Sciatic nerve (tissue), 2 donors: Measurements from ENCODE around the gene SCUBE3. TPM values are rescaled to one million over a fixed set of nuclear protein-coding genes. Genes with fewer than 3 reads are reported as not detected.

Source experiments
- ATAC-seq: fragments of 200-7000 bp; cut with Tn5 transposase; one replicate; pipeline ENCODE4 v1.9.1; 2020; ENCODE audit warnings: mild to moderate bottlenecking, moderate library complexity
- DNase-seq: peaks from one replicate; pipeline ENCODE4 v3.0.0-alpha.2; 2020; ENCODE audit warnings: low spot score
- intact Hi-C: fragments of 100-400 bp; cut with DNase I; formaldehyde crosslinking; loops from one replicate; pipeline ENCODE4 v1.14.2; 2022
- total RNA-seq: library from RNA; stranded (reverse); fragmentation: NEBNext Ultra II Directional; extraction: Animal tissue kit (Norgen Biotek cat#: 25700); gene quantifications from one replicate; pipeline ENCODE4 v1.2.1, GENCODE V29; 2021
- donor health status: DM: no; HTN: no; CAD: no.
- donor health status: DM: no; HTN: no; CAD: no.

Gene SCUBE3
- total RNA-seq, 1 donor from 2014 or later = 2.9 TPM

DNA sequence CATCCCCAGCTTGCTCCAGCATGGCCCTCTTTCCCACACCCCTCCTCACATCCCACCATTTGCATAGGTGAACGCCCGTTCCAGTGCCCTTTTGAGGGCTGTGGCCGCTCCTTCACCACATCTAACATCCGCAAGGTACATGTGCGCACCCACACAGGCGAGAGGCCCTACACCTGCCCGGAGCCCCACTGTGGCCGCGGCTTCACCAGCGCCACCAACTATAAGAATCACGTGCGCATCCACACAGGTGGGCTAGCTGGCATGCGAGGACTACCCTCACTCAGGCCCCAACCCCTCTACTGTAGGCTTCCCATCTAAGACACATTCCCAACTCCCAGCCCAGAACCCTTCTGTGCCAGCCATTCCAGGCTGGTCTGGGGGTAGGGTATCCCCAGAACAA is 77.7 kb downstream of the SCUBE3 start:
- DNase-seq (no peak), ATAC-seq (no peak)
- intact Hi-C loops = no loop called here

DNA sequence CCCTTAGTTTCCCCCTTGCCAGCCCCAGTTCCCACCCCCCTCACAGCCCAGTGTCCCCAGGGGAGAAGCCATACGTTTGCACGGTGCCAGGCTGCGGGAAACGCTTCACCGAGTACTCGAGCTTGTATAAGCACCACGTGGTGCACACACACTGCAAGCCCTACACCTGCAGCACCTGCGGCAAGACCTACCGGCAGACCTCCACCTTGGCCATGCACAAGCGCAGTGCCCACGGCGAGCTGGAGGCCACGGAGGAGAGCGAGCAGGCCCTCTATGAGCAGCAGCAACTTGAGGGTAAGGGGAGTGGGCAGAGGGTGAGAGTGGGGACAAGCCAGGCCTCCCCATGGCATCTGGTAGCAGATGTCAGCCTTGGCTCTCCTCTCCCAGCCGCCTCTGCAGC is 78.7 kb downstream of the SCUBE3 start:
- intact Hi-C loops = no loop called here
- DNase-seq = no peak
- no peak for ATAC-seq

DNA sequence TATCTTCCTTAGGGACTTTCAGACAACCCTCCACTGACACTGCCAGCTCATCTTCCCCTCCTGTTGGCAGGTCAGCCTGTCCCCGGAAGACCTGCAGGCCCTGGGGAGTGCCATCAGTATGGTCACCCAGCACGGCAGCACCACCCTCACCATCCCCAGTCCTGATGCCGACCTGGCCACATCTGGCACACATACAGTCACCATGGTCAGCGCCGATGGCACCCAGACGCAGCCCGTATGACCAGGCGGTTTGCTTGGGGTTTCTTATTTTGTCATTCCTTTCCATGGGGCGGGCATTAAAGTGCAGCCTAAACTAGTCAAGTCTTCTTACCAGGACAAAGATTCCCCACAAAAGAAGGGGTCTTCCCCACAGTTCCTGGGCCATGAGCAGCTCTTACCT is 79.9 kb downstream of the SCUBE3 start:
- intact Hi-C loops = no loop called here
- DNase-seq (no peak), ATAC-seq (no peak)

DNA sequence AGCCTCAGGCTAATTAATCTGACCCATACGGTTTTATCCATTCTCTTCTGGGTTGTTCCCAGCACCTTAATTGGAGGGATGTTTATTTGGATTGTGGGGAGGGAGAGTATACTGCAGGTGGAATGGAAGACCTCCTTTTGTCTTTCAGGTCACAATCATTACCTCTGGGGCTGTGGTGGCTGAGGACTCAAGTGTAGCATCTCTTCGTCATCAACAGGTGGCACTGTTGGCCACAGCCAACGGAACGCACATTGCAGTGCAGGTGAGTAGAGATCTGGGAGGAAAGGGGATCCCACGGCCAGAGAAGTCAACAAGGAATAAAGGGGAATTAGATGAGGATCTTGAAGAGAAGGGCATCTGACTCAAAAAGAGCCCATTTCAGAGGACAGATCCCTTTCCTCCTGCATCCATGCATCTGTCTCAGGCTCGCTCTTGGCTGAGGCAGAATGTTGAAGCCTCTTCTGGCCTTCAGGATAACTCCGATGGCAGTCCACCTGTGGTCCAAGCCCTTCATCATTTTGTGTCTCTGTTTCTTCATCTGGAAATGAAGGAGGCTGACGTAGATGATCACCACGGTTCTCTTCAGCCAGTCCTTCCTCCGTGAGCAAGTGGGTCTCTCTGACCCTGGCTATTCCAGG is 80.7 kb downstream of the SCUBE3 start:
- no peak for ATAC-seq
- intact Hi-C loops = no loop called here
- DNase-seq = no peak

DNA sequence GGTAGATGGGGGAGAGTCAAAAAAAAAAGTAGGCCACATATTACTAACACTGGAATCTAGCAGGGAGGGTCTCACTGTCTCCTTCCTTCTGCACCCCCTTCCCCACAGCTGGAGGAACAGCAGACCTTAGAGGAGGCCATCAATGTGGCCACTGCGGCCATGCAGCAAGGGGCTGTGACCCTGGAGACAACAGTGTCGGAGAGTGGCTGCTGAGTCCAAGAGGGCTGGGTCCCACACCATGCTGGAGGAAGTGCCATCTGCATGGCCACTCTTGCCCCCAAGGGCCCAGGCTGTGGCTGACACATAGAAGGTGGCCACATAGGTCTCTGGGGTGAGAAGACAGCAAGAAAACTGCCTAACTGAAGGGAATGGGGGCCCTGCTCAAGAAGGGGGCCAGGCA is 81.3 kb downstream of the SCUBE3 start:
- no peak for DNase-seq
- no peak for ATAC-seq
- intact Hi-C loops = no loop called here

DNA sequence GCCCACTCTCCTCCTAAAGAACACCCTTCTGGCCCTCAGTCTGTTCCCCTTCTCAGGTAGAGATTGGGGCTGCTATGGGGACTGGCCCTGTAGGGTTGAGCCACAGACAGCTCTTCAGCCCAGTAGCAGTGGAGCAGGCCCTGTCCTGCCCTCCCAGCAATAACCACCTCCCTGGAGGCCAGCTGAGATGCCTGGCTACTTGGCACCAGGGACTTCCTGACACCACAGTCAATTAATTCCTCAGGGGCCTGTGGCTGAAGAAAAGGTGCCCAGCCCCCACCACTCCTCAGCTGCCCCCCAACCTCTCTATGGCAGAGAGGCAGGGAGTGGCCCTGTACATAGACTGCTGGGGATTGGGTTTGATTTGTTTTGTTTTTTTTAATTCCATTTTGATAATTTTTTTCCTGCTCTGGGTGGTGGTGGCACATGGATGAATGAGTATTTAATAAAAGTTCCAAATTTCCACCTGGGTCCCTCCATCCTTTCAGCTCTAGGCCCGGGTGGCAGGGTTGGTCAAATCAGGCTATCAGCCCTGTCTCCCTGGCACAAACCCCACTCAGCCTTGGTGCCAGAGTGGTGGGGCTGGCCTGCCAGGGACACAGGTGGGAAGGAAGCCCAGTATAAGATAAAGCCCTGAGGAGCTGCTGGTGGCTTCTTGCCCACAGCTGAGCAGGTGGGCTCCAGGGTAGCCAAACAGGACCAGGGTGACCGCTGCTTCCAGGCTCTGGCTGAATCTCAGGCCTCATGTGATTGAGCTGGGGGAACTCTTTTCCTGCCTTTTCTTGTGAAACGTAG is 82.0 kb downstream of the SCUBE3 start:
- intact Hi-C loops = no loop called here
- ATAC-seq (no peak), DNase-seq (no peak)

DNA sequence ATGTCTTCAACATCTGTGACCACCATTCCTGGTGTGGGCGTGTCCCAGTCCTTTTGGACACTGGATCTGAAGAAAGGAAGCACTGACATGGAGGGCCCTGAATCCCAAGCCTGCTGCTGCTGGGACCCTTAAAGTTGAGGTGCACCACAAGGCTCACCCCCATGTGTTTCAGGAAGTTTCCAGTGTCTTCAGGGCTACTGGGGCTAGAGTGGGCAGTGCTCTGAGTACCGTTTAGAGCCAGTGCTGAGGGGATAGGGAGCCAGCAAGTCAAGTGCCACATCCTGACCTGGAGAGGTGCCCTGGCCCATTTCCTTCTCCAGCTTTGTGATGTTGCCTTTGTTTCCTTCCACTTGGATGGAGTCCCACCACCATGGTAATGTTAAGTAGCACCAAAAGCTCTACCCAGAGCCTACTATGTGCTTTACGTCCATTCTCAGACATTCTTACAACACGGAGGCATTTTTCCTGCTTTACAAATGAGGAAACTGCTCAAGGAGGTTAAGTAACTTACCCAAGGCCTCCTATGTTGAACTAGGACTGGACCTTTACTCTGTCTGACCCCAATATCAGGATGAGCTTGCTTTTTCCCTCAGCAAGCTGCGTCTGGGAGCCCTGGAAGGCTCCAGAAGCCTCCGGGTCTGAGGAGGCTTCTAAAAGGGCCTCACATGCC is 83.3 kb downstream of the SCUBE3 start:
- intact Hi-C loops = no loop called here
- peak; percentile 33 for DNase-seq
- no peak for ATAC-seq

DNA sequence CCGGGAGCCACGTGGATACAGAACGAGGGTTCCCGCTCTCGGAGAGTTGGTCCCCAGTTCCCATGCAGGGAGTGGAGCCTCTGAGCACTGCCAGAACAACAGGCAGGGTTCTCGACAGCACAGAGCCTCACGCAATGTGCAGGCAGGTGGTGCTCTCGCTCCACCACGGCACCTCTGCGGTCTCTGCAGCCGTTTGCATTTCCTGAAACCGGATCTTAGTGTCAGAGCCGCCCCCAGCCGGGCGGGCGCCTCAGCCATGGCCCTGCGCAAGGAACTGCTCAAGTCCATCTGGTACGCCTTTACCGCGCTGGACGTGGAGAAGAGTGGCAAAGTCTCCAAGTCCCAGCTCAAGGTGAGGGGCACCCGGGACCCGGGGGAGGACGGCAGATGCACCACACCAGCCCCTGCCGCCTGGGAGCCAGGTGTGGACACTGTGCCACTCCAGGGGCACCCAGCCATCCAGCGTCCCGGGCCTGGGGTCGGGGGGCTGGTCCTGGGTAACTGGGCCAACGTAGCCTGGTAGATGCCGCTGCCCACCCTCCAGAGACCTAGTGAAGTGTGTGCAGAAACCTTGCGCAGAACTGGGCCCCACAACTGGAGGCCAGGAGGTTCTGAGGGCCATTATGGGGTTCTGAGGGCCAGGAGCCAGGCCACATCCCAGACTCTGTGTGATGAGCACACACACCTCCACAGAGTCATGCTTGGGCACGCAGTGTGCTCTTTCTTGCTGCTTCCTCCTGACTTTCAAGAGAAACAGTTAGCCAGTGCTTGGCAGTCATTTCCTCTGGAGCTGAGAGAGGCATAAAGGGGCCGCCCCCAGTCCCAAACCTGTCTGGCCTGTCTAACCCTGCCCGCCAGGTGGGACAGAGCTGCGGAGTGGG is 84.1 kb downstream of the SCUBE3 start, which contains the start of gene DEF6:
Gene DEF6 (plus strand): TSS at position 218 of the 881 bp plus-strand sequence. CDS start 39 bp downstream, at position 257.
- peak; percentile 87 for DNase-seq
- intact Hi-C loops = no loop called here
- peak; percentile 94 for ATAC-seq

DNA sequence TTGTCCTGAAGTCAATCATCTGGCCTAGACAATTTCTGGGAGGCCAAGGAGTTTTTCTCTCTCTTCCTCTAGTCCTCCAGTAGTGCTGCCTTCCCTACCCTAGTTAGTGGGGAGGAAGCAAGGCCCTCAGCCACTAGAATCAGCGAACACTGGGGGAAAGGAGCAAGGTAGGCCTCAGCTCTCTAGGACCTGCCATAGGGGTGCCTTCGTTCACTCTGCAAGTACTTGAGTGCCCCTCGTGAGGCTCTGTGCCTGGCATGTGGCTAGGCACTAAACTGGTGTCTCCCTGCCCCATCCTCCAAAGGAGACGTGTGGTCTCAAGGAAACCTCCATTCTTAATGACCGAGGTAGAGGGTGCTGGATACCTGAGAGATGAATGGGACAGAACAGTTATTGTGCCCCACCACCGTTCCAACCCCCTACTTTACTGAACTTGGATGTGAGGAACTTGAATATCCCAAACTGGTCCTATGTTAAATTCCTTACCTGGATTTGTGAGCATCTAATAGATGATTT is 84.9 kb downstream of the SCUBE3 start:
- ATAC-seq (no peak), DNase-seq (no peak)
- intact Hi-C loops = no loop called here

DNA sequence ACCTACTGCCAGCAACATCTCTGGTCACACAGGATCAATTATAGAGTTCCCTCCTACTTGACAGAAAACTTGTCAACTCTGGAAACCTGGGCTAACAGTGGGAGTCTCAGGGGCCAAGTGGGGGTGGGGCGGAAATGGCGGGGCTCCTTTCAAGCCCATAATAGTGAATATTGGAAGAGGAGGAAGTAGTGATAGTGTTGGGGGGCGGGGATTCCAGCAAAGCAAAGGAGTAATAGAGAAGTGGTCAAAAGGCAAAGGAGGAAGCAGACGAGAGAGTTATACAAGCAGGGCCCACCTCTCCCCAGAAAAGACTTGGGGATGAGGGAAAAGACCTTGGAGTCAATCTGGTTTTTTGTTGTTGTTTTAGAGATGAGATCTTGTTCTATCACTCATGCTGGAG is 85.9 kb downstream of the SCUBE3 start:
- DNase-seq (no peak), ATAC-seq (no peak)
- intact Hi-C loops = no loop called here

DNA sequence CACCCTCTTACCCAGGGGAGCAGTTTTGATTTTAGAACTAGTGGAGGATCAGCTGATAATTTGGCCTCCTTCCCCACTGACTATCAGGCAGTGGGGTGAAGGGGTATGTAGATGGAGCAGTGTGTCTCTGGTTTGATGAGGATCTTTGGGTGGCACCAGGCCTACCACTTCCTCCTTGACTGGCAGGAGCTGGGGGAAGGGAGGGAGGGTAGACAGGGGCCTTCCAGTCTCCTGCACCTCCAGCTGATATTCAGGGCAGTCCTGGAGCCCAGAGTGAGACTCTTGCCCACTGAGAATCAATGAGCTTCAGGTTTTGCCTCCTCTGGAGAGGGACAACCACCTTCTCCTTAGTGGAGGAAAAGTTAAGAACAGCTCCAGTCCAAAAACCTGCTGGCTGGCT is 87.1 kb downstream of the SCUBE3 start:
- intact Hi-C loops = no loop called here
- ATAC-seq = no peak
- no peak for DNase-seq

Other genes starting within 250 kb of the SCUBE3 start
- not detected for gene TCP11, start 72.6 kb upstream of the SCUBE3 start, total RNA-seq
- gene ZNF76, start 45.8 kb downstream of the SCUBE3 start, total RNA-seq = 45.8 TPM
- gene DEF6, start 83.9 kb downstream of the SCUBE3 start, total RNA-seq = 11.6 TPM
- gene PPARD, start 128.6 kb downstream of the SCUBE3 start, total RNA-seq = 26.7 TPM
- gene FANCE, start 238.4 kb downstream of the SCUBE3 start, total RNA-seq = 6.4 TPM